Measurements from ENCODE around the gene PARN.

DNA sequence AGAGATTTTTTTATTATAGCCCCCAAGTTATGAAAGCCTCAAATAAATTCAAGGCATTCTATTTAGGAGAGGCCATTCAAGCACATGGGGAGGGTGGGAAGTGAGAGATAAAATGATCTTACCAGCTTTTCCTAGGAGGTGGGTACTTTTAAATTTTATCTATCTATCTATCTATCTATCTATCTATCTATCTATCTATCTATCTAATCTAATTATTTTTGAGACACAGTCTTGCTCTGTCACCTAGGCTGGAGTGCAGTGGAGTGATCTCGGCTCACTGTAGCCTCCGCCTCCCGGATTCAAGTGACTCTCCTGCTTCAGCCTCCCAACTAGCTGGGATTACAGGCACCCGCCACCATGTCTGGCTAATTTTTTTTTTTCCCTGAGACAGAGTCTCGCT is 182.3 kb downstream of the PARN start:
- TF ChIP-seq, protein P1, sequence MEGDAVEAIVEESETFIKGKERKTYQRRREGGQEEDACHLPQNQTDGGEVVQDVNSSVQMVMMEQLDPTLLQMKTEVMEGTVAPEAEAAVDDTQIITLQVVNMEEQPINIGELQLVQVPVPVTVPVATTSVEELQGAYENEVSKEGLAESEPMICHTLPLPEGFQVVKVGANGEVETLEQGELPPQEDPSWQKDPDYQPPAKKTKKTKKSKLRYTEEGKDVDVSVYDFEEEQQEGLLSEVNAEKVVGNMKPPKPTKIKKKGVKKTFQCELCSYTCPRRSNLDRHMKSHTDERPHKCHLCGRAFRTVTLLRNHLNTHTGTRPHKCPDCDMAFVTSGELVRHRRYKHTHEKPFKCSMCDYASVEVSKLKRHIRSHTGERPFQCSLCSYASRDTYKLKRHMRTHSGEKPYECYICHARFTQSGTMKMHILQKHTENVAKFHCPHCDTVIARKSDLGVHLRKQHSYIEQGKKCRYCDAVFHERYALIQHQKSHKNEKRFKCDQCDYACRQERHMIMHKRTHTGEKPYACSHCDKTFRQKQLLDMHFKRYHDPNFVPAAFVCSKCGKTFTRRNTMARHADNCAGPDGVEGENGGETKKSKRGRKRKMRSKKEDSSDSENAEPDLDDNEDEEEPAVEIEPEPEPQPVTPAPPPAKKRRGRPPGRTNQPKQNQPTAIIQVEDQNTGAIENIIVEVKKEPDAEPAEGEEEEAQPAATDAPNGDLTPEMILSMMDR (IDR thresholded peaks at IDR 0.05) = no peak
- no peak for TF ChIP-seq POLR2A (IDR thresholded peaks at IDR 0.05)

Measured in body of pancreas (tissue), 4 donors.